GM23338 (cell line): ENCODE measurements around the gene HK1. TPM values are rescaled to one million over a fixed set of nuclear protein-coding genes. Genes with fewer than 3 reads are reported as not detected.

ENCODE experiments used
- ATAC-seq: fragments of 200-7000 bp; cut with Tn5 transposase; 3 replicates; pipeline ENCODE4 v1.9.1; 2020
- DNase-seq: peaks from one replicate; pipeline ENCODE4 v3.0.0-alpha.2; 2015; ENCODE audit warnings: low spot score
- H2AFZ ChIP-seq: fragments of 200-600 bp; sonication (generic); 2 replicates; pipeline ENCODE4 v1.8.0; 2016; ENCODE audit warnings: antibody characterized with exemption, mild to moderate bottlenecking, moderate library complexity
- H3F3A ChIP-seq: fragments of 200-600 bp; sonication (generic); replicated peaks from 2 replicates; pipeline ENCODE4 v1.8.0; 2017; ENCODE audit warnings: antibody characterized with exemption, mixed run types, low read depth
- H3K27ac ChIP-seq: fragments of 200-600 bp; sonication (generic); 2 replicates; pipeline ENCODE4 v1.6.1; 2016; ENCODE audit warnings: low read depth
- H3K27me3 ChIP-seq: fragments of 200-600 bp; sonication (generic); 2 replicates; pipeline ENCODE4 v1.8.0; 2016; ENCODE audit warnings: mild to moderate bottlenecking, mixed run types, moderate library complexity; ENCODE audit not compliant: insufficient read depth
- H3K36me3 ChIP-seq: fragments of 200-600 bp; sonication (generic); 2 replicates; pipeline ENCODE4 v1.8.0; 2016; ENCODE audit warnings: mild to moderate bottlenecking; ENCODE audit not compliant: insufficient read depth
- H3K4me1 ChIP-seq: fragments of 200-600 bp; sonication (generic); 2 replicates; pipeline ENCODE4 v1.8.0; 2016; ENCODE audit warnings: mild to moderate bottlenecking, moderate library complexity; ENCODE audit not compliant: insufficient read depth
- H3K4me2 ChIP-seq: fragments of 200-600 bp; sonication (generic); 2 replicates; pipeline ENCODE4 v1.7.1; 2017; ENCODE audit warnings: mixed run types
- H3K4me3 ChIP-seq: fragments of 200-600 bp; sonication (generic); 2 replicates; pipeline ENCODE4 v1.6.1; 2016; ENCODE audit warnings: mixed run types
- H3K79me2 ChIP-seq: fragments of 200-600 bp; sonication (generic); replicated peaks from 2 replicates; pipeline ENCODE4 v1.8.0; 2017; ENCODE audit warnings: mild to moderate bottlenecking; ENCODE audit not compliant: insufficient read depth
- H3K9me2 ChIP-seq: fragments of 200-600 bp; sonication (generic); 2 replicates; pipeline ENCODE4 v1.8.0; 2017; ENCODE audit not compliant: insufficient read depth
- H4K20me1 ChIP-seq: fragments of 200-600 bp; sonication (generic); replicated peaks from 2 replicates; pipeline ENCODE4 v1.8.0; 2017; ENCODE audit warnings: mild to moderate bottlenecking; ENCODE audit not compliant: insufficient read depth
- H3K27ac Mint-ChIP-seq: 2 replicates; pipeline ENCODE4 v1.8.0; 2020; ENCODE audit warnings: inconsistent platforms, mild to moderate bottlenecking, moderate library complexity, mixed read lengths
- H3K27me3 Mint-ChIP-seq: 3 replicates; pipeline ENCODE4 v1.8.0; 2022; ENCODE audit warnings: low read depth, mild to moderate bottlenecking, moderate library complexity, mixed read lengths, inconsistent platforms; ENCODE audit not compliant: insufficient read depth, poor library complexity
- H3K36me3 Mint-ChIP-seq: 3 replicates; pipeline ENCODE4 v1.8.0; 2021; ENCODE audit warnings: low read depth, mild to moderate bottlenecking, inconsistent platforms, moderate library complexity, mixed read lengths
- H3K4me1 Mint-ChIP-seq: 3 replicates; pipeline ENCODE4 v1.8.0; 2020; ENCODE audit warnings: mild to moderate bottlenecking, inconsistent platforms, mixed read lengths
- H3K4me3 Mint-ChIP-seq: 3 replicates; pipeline ENCODE4 v1.8.0; 2021; ENCODE audit warnings: moderate library complexity, mild to moderate bottlenecking, inconsistent platforms, mixed read lengths
- H3K9me3 Mint-ChIP-seq: 3 replicates; pipeline ENCODE4 v1.8.0; 2020; ENCODE audit warnings: moderate library complexity, mild to moderate bottlenecking, inconsistent platforms, mixed read lengths
- CREB1 ChIP-seq: fragments of 250-450 bp; sonication (Bioruptor Pico); IDR thresholded peaks from 2 replicates; pipeline ENCODE4 v1.5.0; 2020; ENCODE audit warnings: low read depth, mild to moderate bottlenecking, moderate library complexity
- CTCF ChIP-seq, 2 experiments: fragments of 200-600 bp in 1 of 2; sonication (generic) in 1 of 2; conservative IDR thresholded peaks; 2 replicates each; pipeline versions ENCODE4 v1.5.1 to v1.6.1; 2016 to 2017; ENCODE audit warnings: antibody characterized with exemption in 2 of 2, low read depth in 2 of 2, mild to moderate bottlenecking in 2 of 2, moderate library complexity in 1 of 2
- ETS1 ChIP-seq: IDR thresholded peaks from 2 replicates; pipeline ENCODE4 v1.6.1; 2016; ENCODE audit warnings: antibody characterized with exemption
- EZH2 ChIP-seq: fragments of 200-600 bp; sonication (generic); IDR thresholded peaks from one replicate; pipeline ENCODE4 v1.8.0; 2017; ENCODE audit warnings: antibody characterized with exemption, mild to moderate bottlenecking, low read depth; ENCODE audit not compliant: unreplicated experiment
- EZH2phosphoT487 ChIP-seq: fragments of 200-600 bp; sonication (generic); IDR thresholded peaks from one replicate; pipeline ENCODE4 v1.8.1; 2018; ENCODE audit warnings: antibody characterized with exemption; ENCODE audit not compliant: unreplicated experiment
- JUNB ChIP-seq: IDR thresholded peaks from one replicate; pipeline ENCODE4 v1.6.1; 2016; ENCODE audit warnings: antibody characterized with exemption; ENCODE audit not compliant: unreplicated experiment
- NANOG ChIP-seq: IDR thresholded peaks from 2 replicates; pipeline ENCODE4 v1.6.1; 2016; ENCODE audit warnings: antibody characterized with exemption, borderline replicate concordance
- POLR2AphosphoS5 ChIP-seq: IDR thresholded peaks from 2 replicates; pipeline ENCODE4 v1.6.1; 2016; ENCODE audit warnings: antibody characterized with exemption, low read depth
- REST ChIP-seq: IDR thresholded peaks from one replicate; pipeline ENCODE4 v1.6.1; 2018; ENCODE audit warnings: antibody characterized with exemption; ENCODE audit not compliant: unreplicated experiment
- STAT1 ChIP-seq: IDR thresholded peaks from one replicate; pipeline ENCODE4 v1.6.1; 2016; ENCODE audit warnings: antibody characterized with exemption; ENCODE audit not compliant: unreplicated experiment
- ZNF114 ChIP-seq: fragments of 250-450 bp; sonication (Bioruptor Pico); IDR thresholded peaks from 2 replicates; pipeline ENCODE4 v1.5.0; 2020; ENCODE audit warnings: mild to moderate bottlenecking, moderate library complexity
- ZNF331 ChIP-seq: fragments of 250-450 bp; sonication (Bioruptor Pico); IDR thresholded peaks from 2 replicates; pipeline ENCODE4 v1.5.0; 2020; ENCODE audit warnings: low read depth, mild to moderate bottlenecking, moderate library complexity
- ZNF462 ChIP-seq: fragments of 250-450 bp; sonication (Bioruptor Pico); IDR thresholded peaks from 2 replicates; pipeline ENCODE4 v1.5.0; 2020; ENCODE audit warnings: mild to moderate bottlenecking, moderate library complexity
- polyA plus RNA-seq: library from polyadenylated mRNA; unstranded; fragments of >200 nt; fragmentation: Nextera tagmentation; extraction: Ambion mirVana; gene quantifications from 2 replicates; pipeline ENCODE4 v1.2.1, GENCODE V29; 2016
- total RNA-seq: library from RNA; depleted of rRNA; stranded (reverse); fragments of >200 nt; shearing (Covaris generic); gene quantifications from 2 replicates; pipeline ENCODE4 v1.2.3, GENCODE V29; 2014

Gene HK1
- total and polyA plus RNA-seq, 2 experiments from 2014 or later, result 76.6 to 229 TPM

GRCh38 chr10:69434169-69434568 is 155.9 kb downstream of the HK1 start:
- no peak overlapping the region for H3K27ac Mint-ChIP-seq
- H3K36me3 Mint-ChIP-seq, result no peaks in the 10 kb centered on the region; the same call in 1 of the 3 replicates
- Histone ChIP-seq H3F3A (no peaks in the 10 kb centered on the region), H3K4me1 (peaks cover under 1% of the 10 kb centered on the region; the same call in 1 of the 2 replicates), H3K4me2 (no peak overlapping the region), H3K79me2 (no peaks in the 10 kb centered on the region), H2AFZ (no peak overlapping the region; the same call in 1 of the 2 replicates), H3K9me2 (no peaks in the 10 kb centered on the region), H4K20me1 (no peaks in the 10 kb centered on the region), H3K27ac (no peak overlapping the region), H3K4me3 (no peak overlapping the region), H3K36me3 (no peaks in the 10 kb centered on the region), H3K27me3 (no peaks in the 10 kb centered on the region)
- peaks cover 9% of the 10 kb centered on the region for H3K27me3 Mint-ChIP-seq
- DNase-seq (no peak), ATAC-seq (no peak)
- no peak for TF ChIP-seq CTCF (conservative IDR thresholded peaks at IDR 0.05; ENCODE audit: low read depth in 2 of 2)
- no peak for TF ChIP-seq EZH2
- no peak for TF ChIP-seq ZNF114 (CRISPR knock-in tag)
- no peak for TF ChIP-seq STAT1
- TF ChIP-seq POLR2AphosphoS5, result no peak
- no peak for TF ChIP-seq EZH2phosphoT487
- TF ChIP-seq ZNF331, result no peak
- TF ChIP-seq REST, result no peak
- TF ChIP-seq ETS1, result no peak
- TF ChIP-seq JUNB, result no peak
- TF ChIP-seq CREB1, result no peak
- no peak for TF ChIP-seq ZNF462 (CRISPR knock-in tag)
- no peak for TF ChIP-seq NANOG
- peaks cover 1% of the 10 kb centered on the region for H3K4me1 Mint-ChIP-seq
- H3K4me3 Mint-ChIP-seq, result no peak overlapping the region
- H3K9me3 Mint-ChIP-seq, result peaks cover 7% of the 10 kb centered on the region
